KOPT-K1 (cell line): ENCODE results near the gene RNF144A.

Experiments used
- H3K27ac ChIP-seq: fragments of 200-600 bp; sonication (generic); 2 replicates; pipeline ENCODE4 v1.5.1; 2016; ENCODE audit warnings: antibody characterized with exemption, mild to moderate bottlenecking, low read depth, low read length; ENCODE audit not compliant: poor library complexity, severe bottlenecking
- H3K36me3 ChIP-seq: fragments of 200-600 bp; sonication (generic); 2 replicates; pipeline ENCODE4 v1.5.1; 2017; ENCODE audit warnings: antibody characterized with exemption, mild to moderate bottlenecking, low read length, moderate library complexity; ENCODE audit not compliant: insufficient read depth
- H3K9me3 ChIP-seq: fragments of 200-600 bp; sonication (generic); 2 replicates; pipeline ENCODE4 v1.5.1; 2017; ENCODE audit warnings: antibody characterized with exemption, low read length, mild to moderate bottlenecking; ENCODE audit not compliant: insufficient read depth, poor library complexity, severe bottlenecking

Gene RNF144A

DNA sequence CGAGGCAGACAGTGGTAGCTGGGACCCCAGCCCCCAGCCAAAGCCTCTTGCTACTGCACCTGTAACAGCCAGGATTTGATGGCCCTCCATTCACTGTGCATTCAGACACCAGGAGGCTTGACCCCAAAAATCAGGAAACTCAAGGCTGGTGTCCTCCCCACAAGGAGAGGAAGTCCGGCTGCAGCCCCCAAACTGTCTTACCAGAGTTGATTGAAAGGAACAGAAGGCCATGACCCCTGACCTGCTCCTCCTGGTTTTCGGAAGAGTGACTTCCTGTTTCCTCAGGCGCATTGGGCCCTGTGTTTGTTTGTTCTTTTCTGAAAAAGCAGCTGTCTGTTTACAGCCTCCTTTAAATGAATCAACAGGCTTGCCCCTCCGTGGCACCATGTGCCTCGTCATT is 111.6 kb downstream of the RNF144A start:
- no peak overlapping the region for H3K27ac ChIP-seq
- H3K36me3 ChIP-seq: peaks cover 96% of the 10 kb centered on the region
- H3K9me3 ChIP-seq: no peaks in the 10 kb centered on the region

DNA sequence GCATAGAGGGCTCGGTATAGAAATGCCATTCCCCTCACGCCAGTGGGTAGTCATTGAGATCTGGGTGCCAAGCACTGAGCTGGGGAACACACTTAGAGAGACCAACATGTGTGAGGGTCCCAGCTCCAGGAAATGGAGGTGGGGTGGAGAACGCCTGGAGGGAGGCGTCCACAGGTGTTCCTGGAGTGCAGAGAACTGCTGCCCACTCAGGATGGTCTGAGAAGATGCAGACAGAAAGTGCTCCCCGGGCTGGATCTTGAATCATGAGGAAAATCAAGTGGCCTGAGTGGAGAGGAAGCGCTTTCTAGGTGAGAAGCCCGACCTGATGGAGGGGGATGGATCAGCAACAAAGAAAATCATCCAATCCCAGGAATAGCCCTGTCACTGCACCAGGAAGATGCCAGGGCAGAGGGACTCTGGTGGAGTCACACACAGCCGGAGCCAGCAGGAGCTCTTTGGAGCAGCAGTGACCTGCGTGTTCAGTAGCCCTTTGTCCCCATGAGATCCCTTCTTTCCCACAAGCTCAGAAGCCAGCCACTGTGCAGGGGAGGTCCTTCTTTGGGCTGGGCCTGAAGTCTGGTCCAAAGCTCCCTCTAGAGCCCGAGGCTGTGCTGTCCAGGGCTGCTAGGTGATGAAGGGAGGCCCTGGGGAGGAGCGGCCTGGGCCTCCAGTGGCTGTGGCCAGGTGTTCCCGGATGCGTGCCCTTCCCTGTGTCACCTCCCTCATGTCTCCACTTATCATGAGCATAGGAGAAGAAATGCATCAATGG is 112.3 kb downstream of the RNF144A start:
- Histone ChIP-seq H3K9me3 (no peaks in the 10 kb centered on the region), H3K27ac (no peak overlapping the region), H3K36me3 (peaks cover 95% of the 10 kb centered on the region)

DNA sequence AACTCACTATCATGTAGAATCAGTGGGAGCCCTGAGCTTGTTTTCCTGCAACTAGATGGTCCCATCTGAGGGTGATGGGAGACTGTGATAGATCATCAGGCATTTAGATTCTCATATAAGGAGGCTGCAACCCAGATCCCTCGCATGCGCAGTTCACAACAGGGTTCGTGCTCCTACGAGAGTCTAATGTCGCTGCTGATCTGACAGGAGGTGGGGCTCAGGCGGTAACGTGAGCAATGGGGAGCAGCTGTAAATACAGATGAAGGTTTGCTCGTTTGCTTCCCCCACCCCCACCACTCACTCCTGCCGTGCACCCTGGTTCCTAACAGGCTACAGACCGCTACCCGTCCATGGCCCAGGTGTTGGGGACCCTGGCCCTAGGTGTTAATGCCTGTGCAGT is 113.6 kb downstream of the RNF144A start:
- Histone ChIP-seq H3K36me3 (peaks cover 96% of the 10 kb centered on the region), H3K27ac (no peak overlapping the region), H3K9me3 (no peaks in the 10 kb centered on the region)

DNA sequence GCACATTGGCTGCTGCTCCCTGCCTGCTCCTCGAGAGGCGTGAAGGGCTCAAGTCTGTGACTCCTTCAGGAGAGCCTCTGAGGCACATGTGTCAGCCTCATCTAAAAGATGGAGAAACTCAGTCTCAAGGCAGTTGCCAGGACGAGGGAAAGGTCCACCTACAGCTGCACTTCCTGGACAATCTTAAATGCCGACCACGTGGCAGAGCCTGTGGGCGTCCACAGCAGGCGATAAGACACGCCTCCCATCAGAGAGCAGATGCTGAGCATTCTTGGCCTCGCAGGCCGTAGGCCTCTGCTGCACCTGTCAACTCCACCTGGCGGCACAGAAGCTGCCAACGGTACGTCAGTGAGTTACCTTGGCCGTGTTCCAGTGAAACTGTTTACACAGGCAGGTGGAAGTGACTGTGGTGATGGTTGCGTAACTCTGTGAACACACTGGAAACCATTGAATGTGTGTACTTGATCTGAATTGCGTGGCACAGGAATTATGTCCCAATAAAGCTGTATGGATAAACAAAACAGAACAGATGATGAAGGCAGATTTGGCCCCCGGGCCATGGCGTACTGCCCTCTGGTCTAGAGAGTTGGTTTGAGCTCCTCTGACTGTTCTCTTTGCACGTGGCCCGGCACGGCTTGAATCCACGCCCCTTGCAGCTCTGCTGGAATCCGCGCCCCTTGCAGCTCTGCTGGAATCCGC is 114.5 kb downstream of the RNF144A start:
- H3K9me3 ChIP-seq: no peaks in the 10 kb centered on the region
- no peak overlapping the region for H3K27ac ChIP-seq
- H3K36me3 ChIP-seq: peaks cover 97% of the 10 kb centered on the region

DNA sequence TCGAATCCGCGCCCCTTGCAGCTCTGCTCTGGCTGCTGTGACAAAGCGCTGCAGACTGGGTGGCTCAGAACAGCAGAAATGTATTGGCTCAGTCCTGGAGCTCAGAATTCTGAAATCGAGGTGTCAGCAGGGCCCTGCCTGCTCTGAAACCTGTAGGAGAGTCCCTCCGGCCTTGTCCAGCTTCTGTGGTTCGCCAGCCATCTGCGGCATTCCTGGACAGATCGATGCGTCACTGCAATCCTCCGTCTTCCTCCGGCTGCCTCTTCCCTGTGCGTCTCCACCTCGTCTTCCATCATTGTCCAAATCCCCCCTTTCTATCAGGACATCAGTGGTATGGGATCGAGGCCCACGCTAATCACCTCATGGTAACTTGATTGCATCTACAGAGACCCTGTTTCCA is 115.2 kb downstream of the RNF144A start:
- H3K36me3 ChIP-seq: peaks cover 97% of the 10 kb centered on the region
- no peaks in the 10 kb centered on the region for H3K9me3 ChIP-seq
- no peak overlapping the region for H3K27ac ChIP-seq

DNA sequence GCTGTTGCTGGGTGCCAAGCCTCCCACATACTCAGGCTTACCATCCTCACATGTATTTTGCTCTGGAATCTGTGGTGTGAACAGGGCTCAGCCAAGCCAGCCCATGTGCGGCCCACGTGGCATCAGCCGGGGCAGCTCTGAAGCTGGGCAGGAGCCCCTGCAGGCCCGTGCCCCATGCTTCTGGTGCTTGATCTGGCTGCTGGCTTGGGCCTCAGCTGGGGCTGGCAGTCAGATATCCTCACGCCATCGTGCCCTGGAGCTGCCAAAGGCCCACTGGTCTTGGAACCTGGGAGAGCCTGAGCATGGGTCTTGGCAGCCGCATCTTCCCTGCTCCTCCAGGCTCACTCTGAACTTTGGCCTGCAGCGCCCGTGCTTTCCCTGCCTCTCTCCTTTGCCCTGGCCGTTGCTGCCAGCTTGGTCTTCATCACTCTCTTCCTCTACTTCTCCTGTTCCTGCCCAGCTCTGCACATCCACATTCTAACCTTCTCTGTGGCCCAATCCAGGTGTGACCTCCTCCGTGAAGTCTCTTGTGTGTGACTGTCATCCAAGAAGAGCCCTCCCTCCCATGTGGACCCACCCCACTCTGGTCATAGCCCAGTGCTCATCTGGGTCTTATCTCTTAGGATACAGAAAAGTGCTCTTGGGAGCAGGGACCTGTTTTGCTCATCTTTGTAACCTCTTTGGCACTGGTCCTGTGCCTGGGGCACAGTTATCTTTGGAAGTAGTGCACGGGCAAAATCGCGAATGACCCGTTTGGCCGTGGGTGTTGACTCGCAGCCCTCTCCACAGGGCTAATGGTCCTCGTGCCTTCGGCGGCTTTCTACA is 116.1 kb downstream of the RNF144A start:
- H3K36me3 ChIP-seq: peaks cover 98% of the 10 kb centered on the region
- no peak overlapping the region for H3K27ac ChIP-seq
- H3K9me3 ChIP-seq: no peaks in the 10 kb centered on the region

DNA sequence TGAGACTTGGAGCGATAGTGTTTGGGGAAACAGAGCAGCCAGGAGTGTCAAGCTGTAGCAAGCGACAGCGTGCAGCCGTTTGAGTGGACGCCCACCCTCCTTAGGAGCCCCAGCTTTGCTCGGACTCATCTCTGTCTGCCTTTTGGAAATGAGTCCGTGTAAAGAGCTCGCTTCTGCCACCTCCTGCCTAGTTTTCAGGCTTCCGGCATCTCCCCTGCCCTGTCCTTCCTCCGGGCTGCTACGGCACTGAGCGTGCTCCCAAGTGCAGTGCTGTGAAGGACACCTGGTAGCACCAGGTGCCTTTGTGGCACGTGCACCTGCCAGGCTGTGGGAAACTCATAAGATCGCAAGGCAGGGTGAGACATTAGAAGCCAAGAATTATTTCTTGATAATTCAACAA is 117.1 kb downstream of the RNF144A start:
- Histone ChIP-seq H3K27ac (no peak overlapping the region), H3K9me3 (no peaks in the 10 kb centered on the region), H3K36me3 (peaks cover 96% of the 10 kb centered on the region)

DNA sequence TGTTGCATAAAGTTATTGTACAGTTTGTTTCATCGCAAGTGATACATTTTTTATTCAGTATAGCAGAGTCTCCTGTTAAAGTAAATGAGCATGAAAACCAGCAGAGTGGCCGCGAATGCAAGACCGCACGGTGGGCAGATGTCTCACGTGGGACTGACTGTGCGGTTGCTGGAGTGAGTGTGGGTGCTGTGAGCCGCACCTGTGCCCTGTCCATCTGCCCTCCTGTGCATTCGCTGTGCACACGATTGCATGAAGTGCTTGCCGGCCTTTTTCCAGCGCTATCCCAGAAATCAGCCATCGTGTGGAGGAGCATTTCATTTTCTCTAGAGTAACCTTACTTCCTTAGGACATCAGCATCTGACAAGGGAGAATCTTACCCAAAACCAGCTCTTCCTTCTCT is 118.7 kb downstream of the RNF144A start:
- Histone ChIP-seq H3K27ac (no peak overlapping the region), H3K9me3 (no peaks in the 10 kb centered on the region), H3K36me3 (peaks cover 96% of the 10 kb centered on the region)

DNA sequence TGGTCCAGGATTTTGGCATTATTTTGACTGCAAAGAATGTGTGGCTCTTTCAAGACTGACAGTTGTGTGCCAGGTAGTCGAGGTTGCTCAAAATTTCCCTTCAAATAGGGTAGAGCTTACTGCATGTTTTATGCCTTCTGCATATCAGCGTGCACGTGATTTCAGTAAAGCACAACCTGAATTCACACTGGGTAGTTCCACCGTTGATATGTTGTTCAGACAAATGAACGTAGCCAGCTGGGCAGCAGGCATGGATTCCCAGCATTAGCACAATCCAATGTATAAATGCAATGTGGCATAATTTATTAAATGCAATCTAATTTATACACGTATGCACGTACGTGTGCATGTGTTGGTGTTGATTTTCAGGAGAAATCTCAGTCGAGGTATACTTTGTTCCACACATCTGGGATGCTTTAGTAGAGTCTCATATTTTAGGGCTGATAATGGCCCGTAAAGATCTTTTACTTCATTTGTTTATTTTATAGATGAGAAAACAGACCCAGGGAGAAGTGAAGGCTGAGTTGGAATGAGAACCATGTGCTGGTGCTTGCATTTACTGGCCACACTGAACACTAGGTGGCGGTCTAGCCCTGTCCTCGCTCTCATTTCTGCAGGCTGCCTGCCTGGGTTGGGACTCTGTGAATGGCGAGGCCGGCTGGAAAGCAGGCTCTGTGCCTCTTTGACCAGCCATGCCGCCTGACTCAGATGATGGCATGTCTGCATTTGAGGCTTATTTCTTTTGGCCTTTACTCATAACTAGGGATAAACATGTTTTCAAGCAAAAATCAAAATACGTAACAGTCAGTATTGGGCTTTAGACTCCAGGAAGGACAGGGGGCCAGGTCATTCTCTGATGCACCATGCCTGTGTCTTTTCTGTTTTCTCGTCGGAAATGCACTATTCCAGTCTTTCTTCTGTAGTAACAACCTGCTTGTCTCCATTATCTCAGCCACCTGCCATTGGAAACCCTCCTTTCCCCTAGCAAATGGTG is 120.4 kb downstream of the RNF144A start:
- Histone ChIP-seq H3K27ac (no peak overlapping the region), H3K36me3 (peaks cover 96% of the 10 kb centered on the region), H3K9me3 (no peaks in the 10 kb centered on the region)

DNA sequence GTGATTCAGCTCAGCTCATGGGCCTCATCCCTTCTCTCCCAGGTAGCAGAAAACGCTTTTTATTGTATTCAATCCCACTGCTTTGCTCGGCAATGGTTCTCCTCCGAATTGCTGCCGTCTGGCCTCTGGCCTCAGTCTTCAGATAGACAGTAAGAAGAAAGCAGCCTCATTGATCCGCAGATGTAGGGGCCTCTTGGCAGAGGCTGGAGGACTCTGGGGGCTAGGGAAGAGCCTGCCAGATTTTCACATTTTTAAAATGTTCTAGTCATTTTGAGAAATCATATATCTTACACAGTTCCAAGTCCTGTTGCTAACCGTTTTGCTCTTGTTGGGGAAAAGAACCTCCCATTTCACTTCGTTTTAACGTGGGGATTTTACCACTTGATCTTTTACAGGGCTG is 123.3 kb downstream of the RNF144A start:
- peaks cover 82% of the 10 kb centered on the region for H3K36me3 ChIP-seq
- no peaks in the 10 kb centered on the region for H3K9me3 ChIP-seq
- H3K27ac ChIP-seq: no peak overlapping the region

DNA sequence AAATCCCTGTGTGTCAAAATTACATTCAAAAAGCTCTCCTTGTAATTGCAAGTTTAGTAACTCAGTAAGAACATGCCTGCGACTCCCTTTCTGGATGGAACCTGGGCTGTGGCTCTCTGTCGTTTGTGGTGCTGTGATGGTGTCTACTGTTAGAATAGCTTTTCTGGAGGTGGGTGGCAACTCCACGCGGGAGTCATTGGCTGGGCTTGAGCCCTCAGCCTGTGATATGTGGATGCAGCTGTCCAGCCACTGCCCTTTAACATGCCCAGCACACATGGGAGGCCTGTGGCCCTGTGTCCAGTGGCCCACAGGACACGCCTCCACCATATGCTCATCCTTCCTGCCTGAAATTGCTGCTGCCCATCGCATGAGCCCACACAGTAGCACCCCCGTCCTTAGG is 124.2 kb downstream of the RNF144A start:
- Histone ChIP-seq H3K36me3 (peaks cover 78% of the 10 kb centered on the region), H3K9me3 (no peaks in the 10 kb centered on the region), H3K27ac (no peak overlapping the region)

DNA sequence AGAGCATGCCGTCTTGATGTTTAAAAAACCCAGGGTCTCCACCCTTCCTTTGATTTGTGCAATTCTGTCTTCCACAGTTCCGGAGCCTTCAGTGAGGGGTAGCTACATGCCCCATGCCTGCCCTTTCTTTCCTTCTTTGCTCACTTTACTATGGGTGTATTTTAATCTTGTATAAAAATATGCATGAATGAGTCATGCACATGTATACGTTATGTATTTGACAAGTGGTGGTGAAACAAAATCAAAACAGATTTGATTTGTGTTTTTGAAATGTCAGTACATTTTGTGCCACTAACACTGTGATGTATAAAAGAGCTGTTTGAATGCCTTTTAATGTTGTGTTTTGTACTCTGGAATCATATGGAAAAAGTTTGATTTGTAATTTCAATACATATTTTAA is 126.5 kb downstream of the RNF144A start:
- Histone ChIP-seq H3K27ac (no peak overlapping the region), H3K9me3 (no peaks in the 10 kb centered on the region), H3K36me3 (peaks cover 56% of the 10 kb centered on the region)

DNA sequence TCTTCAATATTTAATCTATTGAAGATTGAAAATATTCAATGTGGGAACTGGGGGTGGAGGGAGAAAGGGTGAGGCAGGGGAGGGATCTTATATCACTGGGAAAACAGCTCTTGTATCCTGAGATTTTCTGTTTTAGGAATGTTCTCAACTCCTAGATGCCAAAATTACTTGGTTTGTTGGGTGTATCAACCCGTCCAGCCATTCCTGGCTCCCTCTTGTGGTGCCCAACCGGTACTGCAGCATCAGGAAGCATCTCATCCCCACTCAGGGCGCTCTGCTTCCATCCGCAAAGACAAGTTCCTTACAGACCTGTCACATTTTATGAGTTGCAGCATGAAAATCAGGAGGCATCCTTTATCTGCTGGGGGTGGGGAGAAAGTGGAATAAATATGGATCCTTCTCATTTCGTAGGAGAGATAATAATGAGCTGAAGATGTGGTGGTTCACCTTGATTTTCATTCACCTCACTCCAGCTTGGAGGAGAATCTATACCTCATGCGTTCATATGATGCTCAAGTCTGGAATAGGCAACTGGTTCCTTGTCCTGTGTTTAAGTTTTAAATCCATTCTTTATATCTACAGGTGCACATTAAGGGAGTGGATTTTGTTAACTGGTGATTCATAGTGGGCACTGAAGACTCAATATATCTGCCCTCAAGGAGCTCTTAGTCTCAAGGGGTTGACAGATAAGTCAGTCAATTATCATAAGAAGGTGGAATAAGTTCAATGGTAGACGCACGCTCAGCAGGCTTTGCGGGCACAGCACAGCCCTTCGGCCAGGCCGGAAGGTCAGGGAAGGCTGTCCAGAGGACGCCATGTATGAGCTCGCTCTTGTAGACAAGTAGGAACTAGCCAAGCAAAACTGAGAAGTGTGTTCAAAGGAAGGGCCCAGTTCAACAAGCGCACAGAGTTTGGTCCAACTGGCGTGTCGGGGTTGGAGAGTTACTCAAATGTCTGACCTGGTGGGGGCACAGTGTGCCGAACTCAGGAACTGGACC is 127.3 kb downstream of the RNF144A start:
- Histone ChIP-seq H3K27ac (no peak overlapping the region), H3K36me3 (peaks cover 49% of the 10 kb centered on the region), H3K9me3 (no peaks in the 10 kb centered on the region)
